HS-5 (cell line): ENCODE results near the gene SHMT2.

Experiments used
- DNase-seq: peaks from one replicate; pipeline ENCODE4 v3.0.0-alpha.2; 2012; ENCODE audit warnings: low read depth

SHMT2 gene

DNA sequence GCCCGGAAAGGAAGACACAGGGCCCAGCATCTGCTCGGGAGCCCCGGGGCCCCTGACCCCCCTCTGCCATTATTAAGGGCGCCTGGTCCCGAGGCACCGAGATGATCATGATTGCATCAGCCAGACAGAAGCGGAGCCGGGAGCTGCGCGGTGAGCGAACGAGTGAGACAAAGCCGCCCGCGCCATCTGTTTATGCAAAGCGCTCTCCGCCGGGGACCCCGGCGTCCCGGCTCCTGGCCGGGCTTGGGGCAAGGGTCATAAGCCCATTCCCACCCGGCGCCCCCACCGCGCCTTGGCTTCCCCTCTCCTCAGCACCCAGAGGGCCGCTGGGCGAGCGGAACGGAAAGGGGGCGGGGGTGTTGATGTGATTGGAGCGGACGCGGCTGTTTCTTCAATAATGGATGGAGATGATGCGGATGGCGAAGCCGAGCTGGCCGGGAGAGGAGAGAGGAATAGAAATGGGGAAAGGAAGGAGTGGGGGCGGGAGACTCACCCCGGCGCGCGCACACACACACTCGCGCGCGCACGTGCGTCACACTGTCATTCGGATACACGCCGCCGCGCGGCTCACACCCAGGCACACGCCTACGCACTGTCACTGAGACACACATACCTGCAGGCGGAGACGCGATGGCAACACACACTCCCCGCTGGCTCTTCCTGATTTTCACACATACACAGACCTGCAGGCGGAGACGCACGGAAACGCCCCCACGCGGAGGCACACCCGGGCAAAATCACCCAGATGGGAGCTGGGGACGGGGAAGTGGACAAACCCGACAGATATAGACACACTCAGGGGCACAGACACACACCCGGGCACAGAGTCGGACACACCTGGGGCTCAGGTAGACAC is 10.8 kb downstream of the SHMT2 start:
- no peak for DNase-seq

DNA sequence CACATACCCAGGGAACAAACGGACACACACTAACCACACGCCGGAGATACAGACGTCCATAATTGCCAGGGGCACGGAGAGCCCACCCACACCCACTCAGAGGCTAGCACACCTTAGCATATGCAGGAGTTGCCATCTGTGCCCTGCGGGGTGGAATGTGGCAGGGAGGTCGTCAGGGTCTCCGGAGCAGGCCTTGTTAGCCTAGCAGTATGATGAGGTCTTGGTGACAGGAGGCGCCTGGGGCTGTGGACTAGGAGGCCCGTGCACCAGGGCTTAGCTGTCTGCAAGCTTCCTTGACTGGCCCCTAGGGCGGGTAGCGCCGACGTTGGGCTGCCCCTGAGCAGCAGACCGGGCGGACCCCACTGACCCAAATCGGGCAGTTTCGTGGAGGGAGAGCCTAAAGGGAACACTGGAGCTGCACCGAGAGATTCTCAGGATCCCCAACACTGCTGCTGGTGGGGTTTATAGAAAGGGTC is 11.5 kb downstream of the SHMT2 start:
- DNase-seq, result no peak

DNA sequence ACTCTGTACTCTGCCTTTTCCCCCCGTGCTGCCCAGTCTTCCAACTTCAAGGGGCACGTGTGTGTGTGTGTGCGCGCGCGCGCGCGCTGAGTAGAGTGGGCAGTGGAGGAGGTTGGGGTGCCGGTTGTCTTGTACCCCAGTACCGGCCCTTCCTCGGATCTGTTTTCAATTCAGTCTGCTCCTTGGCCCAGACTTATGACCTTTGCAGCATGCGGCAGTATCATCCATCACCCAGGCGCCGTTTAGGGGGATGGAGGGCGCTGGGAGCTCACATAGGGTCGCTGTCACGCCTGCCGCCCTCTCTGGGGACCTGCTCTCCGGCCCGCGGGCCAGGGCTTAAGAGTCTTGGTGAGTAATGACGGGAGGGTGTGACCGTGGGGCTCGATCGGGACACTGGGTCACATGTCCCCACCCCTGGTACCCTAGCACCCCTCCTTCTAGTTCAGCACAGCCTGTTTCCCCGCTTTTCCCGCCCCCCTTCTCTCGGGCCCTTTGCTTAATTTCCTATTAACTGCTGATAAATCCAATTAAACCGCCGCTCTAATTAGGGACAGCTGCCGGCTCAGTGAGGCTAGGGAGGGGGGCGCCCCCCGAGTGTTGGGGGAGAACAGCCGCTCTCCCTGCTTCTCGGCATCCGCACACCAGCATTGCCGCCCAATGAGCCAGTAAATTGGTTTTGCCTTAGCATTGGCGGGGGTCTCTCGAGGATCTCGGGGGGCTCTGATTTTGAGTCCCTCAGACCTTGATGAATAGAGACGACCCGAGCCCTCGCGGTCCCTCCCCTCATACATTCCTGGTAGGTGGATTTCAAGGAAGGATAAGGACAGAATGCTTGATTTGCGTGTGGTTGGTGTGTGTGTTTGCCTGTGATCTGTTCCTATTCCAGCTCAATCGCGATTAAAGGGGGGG is 12.1 kb downstream of the SHMT2 start:
- no peak for DNase-seq

DNA sequence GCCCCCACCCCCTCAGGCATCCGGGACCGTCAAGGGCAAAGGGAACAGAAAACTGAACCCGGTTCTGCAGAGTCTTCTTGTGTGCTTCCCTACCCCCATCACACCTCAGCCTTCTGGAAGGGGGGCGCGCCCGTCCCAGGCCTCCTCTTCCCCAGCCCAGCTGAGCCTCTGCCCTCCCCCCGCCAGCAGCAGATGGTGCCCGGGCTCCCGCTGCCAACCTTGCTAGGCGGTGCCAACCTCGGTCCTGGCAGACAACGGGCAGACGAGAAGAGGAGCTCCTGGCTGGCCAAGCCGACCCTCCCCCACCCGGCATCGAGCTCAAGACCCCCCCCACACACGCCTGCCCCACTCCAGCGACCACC is 12.8 kb downstream of the SHMT2 start:
- DNase-seq, result no peak

DNA sequence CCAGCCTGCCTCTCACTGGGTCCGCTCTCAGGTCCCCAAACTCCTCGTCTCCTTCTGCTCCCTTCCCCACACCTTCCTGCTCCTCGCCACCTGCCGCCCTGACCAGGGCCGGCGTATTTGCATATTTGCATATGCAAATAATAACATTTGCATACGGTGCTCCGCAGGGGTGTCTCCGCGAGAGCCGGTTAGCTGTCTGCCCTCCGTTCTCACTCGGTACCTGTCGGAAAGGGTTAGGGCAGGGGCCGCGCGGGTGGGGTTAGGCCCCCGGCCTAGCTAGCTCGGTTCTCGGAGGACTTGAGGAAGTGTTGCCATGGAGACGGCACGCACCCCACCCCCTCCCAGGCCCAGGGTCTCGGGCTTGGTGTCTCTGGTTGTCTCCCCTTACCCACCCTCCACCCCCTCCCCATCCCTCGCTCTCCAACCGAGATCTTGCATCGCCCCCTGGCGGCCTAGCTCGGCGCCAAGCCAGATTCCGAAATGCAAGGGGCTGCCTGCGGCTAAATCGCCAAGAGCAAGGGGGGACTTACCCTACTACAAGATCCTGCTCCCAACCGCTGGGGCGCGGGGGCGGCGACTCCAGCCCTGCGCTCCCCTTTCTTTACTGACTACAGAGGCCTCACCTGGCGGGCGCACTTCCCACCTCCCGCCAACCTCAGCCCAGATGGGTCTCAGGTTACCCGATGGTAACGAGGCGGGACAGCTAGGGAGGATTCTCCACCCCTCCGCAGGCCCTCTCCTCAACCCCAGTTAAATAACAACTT is 13.4 kb downstream of the SHMT2 start:
- no peak for DNase-seq

DNA sequence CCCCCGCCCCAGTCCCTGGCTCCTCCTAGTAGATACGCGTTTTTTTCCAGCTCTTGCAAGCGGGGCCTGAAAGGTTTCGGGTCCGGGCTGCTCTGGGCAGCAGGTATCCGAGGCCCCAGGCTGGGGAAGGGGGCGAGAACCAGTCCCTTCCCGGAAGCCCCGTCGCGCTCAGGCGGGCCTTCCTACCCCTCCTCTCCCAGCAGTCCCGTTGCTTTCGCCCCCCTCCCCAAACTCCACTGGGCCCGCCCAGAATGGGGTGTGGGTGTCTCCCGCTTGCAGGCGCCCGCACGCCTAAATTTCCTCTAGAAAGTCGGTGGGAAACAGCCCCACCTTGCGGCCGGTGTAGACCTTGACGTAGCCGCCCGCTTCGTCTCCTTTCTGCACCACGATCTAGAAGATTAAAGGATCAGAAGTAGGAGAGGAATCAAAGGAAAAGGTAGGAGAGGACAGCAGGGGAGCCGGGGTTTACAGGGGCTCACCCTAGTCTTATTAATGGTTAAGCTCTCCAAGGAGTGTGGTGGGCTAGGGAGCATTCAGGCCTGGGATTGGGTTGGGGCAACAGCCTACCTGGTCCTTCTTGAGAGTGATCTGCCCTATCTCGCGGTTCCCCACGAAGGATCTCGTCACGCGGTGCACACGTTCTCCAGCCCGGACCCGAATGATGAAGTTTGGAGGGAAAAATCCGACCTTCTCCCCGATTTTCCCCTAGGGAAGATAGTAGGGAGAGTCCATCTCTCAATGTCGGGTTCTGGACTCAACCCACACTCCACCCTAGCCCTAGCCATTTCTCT is 14.2 kb downstream of the SHMT2 start:
- DNase-seq, result no peak

DNA sequence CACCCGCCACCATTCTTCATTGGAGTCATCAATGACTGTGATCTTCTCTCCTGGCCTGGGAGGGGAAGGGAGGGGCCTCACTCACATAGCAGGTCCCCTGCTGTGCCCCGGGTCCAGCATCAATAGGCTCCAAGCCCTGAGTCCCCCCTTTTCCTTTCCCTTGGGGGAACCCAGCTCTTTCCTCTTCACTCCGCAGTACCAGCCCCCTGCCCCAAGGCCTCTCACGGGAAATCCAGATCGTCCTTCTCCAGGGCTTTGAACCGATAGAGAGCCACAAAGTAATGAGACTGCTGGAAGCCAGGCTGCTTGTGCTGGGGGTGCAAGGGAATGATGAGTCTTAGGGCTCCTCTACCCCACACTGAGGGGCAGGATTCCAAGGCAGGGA is 14.8 kb downstream of the SHMT2 start:
- DNase-seq, result no peak

DNA sequence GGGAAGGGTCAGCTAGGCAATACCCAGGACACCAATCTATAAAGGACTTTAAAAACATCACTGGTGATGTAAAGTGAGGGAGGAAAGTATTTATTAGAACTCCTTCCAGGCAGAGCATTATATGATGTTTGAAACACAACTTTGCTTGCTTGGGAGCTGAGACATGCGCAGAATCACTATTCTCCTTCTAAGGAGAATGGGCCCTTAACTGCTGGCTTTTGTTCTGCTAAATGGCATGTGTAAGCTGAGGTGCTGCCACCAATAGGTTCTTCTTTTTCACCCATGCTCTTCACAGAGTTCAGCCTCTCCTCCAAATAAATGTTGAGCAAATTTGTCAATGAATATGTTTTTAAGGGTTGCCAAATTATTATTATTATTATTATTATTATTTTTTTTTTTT is 17.5 kb downstream of the SHMT2 start:
- no peak for DNase-seq

DNA sequence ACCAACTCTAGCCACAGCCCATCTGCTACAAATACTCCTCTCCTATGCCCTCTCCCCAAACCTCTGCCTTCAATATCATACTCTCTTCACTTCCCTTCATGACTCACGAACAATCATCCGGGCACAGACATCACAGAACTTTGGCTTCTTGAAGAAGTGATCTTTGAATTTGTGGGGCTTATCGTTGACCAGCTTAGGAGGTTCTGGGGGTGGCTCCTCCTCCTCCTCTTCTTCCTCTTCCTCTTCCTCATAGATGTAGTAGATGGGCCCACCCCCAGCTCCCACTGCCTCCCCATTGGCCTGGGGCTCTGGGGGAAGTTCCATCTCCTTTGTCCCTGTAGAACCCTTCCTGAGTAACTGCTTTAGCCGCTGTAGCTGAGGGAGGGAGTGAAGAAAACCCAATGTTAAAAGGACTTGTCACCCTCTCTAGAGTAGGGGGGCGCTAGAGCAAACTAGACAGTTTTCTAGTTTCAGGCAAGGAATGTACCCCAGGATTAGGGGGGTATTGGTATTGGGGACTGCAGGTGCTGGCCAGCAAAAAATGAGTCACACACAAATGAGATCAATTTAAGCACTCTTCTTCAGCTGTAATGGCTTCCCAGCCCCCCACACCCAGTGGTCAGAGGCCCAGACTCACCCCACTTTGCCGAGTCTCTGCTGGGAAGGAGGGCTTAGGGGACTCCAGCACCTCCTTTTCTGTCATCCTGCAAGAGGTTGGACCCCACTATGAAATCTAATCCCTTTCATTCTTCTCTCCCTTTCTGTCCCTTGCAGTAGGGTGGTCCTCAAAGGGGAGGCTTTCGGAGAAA is 19.6 kb downstream of the SHMT2 start:
- no peak for DNase-seq

DNA sequence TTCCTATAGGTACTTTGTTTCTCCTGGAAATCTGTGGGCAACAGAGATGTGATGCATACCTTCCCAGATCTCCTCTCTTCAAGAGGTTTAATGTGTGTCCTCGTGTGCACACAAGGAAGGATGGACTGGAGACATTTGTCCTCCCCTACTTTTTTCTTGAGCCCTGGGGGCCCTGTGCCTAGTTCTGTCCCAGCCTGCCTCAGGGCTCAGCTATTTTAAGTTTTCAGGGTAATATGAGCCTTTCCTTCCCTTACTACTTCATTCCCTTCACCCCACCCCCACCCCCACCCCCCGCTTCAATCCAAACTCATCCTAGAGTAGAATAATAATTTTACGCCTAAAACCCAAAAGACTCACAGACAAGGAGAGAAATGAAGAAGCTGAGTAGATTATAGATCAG is 21.0 kb downstream of the SHMT2 start:
- no peak for DNase-seq

DNA sequence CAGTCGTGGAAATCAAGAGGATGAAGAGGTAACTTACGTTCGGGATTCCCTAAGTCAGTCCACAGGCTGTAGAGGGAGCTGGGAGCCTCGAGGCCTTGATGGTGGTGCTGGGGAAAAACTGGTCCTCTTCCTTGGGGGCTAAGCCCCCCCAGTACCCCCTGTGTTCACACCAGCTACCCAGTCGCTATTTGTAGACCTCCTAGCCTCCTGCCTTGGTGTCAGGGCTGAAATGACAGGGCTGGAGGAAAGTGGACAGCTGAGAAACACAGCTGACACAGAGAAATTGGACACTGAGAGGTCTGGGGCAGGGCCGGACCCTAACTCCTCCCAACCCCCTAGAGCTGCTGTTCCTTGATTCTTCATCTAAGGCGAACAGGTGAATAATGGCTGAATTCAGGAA is 21.4 kb downstream of the SHMT2 start, which contains the start of gene STAC3:
Gene STAC3 (minus strand): TSS at position 232 of the 400 bp plus-strand sequence. CDS start 1,551 bp downstream, outside the sequence.
- no peak for DNase-seq

DNA sequence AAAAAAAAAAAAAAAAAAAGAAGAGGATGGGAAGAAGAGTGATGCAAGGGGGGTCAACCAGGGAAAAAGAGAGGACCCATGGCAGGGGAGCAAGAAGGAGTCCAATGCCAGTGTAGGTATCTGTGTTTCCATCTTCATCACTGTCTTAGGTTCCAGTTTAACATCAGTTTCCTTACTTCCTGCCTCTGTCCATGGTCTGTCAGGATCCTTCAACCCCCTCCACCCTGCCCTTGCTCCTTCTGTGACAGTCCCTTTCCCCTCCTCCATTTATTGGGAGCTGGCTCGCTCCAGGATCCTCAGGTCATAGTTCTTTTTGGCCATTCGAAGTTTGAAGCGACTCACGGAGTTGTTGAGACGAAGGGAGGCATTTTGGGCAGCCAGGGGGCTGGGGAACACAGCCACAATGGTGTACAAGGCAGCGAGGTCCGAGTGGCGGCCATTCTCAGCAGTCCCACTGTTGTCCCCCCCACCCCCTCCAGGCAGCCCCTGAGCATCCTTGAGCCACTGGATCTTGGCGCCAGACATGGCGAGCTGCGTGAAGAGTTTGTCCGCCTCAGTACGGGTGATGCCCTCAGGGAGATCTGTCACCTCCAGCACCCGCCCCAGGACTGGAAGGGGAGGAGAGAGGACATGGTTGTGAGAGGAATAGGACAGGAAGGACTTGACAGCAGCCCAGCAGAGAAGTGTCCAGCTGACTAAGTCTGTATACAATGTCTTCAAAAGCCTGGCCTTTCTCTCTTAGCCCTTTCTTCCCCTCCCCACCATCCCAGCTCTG is 25.2 kb downstream of the SHMT2 start:
- no peak for DNase-seq

DNA sequence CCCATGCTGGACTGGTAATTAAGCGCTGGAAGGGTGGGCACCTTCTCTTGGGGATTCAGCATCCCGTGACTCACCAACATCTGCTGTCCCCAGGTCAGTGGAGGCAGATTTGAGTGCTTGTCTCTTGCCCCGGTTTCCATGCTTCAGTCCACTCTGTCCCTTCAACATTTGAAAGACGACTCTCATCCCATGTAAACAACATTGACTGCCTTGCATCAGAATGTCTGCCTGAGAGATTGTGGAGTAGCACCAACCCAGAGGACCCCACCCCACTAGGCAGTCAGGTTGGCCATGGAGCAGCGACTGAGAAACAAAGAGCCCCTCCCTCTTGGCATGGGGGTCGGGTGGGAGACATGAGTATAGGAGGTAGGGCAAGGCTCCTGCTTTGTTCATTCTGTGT is 26.4 kb downstream of the SHMT2 start:
- no peak for DNase-seq

DNA sequence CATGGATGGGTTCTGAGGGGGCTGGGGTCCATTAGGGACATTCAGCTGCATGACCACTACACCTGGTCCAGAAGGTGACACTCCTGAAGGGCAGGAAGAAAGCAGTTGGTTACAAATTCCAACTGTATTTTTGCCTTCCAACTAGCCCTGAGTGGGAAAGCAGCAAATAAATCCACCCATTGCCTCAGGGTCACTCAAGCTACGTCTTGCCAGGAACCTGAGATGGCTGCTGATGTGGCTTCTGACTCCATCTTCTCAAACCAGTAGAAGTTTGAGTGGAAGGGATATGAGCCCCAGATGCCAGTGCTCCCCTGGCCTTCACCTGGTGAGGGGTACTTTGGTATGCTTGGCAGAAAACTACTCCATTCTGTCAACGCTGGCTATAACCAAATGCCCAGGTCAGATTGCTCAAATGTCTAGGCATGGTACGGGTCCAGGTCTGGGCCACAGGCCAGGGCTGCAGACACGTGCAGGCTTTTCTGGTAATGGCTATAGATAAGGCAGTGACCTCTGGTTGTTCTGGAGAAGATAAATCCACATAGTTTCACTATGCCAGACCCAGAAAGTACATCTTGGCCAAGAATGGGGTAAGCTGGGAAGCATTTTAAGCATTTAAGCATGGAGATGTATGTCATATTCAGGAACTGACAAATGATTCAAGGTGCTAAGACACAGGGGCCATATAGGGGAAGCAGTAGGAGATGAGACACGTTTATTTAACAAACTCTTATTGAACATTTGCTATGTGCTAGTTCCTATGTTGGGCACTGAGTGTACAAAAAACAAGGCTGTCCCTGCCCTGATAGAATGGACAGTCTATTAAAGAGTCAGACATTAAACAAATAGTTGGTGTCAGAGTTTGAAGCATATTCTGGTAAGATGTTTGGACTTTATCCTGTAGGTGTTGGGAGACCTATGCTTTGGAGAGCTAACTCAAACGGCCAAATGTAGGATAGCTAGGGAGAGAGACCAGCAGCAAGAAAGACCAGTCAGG is 29.8 kb downstream of the SHMT2 start:
- no peak for DNase-seq

DNA sequence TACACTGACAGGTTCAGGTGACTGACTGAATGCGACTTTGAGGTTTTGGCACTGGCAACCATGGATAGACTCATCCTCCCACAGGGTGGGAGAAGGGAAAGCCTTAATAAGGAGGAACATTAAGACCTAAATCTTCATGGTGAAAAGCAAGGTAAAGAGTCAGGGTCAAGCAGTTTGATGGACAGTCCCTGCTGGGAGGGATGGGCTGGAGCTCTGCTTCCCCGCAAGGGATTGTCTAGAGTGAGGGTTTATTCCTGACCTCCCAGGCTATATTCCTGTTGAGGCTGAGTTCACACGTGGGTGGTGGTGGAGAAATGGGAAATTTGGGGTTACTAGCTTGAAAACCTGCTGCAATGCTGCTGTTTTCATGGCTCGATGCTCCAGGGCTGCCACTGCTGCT is 30.9 kb downstream of the SHMT2 start:
- DNase-seq, result no peak

DNA sequence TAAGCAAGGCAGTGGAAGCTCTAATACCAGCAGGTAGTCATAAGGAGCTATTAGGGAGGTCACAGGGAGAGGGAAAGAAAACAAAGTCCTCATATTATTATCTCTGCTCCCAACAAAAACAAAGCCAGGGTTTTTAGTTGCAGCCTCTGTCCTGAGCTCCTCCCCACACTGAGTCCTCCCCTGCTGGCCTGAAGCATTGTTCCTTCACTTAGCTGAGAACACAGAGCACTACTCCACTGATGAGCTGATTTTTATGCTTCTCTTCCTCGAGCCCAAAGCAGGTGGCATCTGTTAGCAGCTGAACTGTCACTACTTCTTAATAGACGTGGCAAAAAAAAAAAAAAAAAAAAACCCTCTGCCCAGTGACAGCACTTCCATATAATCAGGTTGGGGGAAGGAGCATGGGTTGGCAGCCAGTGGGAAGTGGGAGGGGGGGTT is 31.9 kb downstream of the SHMT2 start:
- DNase-seq, result no peak

DNA sequence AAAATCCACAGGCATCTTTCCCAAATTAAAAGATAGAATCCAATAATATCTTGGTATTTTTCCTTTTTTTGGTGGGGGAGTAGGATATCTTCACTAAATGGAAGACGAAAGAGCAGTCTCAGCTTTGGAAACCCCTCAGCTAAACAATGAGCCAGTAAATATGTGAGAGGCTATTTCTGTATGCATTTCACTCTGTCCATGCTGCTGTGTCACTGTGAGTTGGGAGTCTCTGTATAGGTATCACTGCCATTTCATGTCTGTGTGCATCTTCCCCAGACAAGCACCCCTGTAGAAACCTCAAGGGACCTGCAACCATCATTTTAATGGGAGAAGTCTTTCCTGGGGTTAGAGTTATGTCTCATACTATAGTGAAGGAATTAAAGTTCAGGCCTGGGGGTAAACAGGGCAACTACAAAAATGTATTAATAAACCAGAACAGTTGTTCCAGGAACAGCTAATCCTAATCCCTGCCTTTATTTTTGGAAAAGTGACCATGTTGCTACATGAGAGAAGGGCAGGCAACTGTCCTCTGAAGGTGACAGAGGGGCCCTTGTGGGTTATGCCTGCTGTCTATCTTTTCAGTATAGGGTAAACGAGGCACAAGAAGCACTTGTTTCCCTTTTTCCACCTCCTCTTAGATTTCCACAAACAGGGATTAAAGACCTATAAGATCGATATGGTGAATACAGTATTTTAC is 32.8 kb downstream of the SHMT2 start:
- DNase-seq, result no peak

DNA sequence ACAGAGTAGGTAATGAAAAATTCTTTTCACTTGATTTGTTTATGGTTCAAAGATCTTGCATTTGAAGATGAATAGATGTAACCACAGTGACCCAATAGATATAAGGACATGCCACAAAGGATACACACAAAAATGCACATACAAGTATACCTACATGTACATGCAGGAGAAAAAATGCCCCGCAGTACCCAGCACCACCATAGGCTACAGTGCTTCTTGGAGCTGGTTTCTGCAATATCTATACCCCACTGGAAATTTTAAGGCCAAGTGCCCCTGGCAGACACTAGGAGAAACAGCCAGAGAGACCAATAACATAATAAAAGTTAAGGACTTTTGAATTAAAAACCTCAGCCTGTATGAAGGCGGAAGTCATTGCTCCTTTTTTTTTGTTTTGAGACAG is 33.6 kb downstream of the SHMT2 start:
- no peak for DNase-seq
